ENCODE measurements around the gene ZNF780B.

The ZNF780B gene

DNA sequence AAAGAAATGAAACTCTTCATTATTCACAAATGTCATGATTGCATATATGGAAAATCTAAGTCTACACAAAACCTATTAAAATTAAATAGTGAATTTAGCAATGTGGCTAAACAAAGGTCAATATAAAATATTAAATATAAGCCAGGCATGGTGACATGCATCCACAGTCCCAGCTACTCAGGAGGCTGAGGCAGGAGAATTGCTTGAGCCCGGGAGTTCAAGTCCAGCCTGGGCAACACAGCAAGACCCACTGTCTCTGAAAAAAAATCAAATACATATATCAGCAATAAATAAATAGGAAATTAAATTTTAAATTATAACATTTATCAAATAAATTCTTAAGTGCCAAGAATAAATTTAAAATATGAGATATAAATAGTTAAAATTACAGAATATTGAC is 73.1 kb downstream of the ZNF780B start:
- DNase-seq (ENCODE audit: low read depth), result no peak

All from stimulated activated CD8-positive, alpha-beta memory T cell treated with anti-CD3 and anti-CD28 coated beads, Interleukin-15, amount 100 ng/mL, for 1 hour (primary cell).